ENCODE results near the gene MSANTD7.

DNA sequence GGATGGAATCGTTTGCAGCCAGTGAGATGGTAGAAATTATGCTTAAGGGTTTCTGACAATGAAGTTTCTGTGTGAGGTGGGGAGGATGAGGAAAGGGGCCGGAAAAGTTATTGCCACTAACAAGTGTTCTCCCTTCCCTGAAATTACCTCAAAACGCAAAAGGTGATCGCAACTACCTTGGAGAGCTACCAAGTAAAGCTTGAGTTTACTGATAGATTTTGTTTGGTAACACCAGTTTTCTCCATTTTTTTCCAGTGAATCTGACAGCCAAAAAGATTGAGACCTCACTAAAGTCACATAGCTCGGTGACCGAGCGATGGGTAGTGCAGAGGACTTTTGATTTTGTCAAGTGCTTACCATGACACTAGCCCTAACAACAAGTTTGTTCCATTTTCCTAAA lies 42.1 kb downstream of the MSANTD7 start:
- no peak for TF ChIP-seq EZH2 (IDR thresholded peaks at IDR 0.05; ENCODE audit: borderline replicate concordance, low read length)
- TF ChIP-seq, protein P1, sequence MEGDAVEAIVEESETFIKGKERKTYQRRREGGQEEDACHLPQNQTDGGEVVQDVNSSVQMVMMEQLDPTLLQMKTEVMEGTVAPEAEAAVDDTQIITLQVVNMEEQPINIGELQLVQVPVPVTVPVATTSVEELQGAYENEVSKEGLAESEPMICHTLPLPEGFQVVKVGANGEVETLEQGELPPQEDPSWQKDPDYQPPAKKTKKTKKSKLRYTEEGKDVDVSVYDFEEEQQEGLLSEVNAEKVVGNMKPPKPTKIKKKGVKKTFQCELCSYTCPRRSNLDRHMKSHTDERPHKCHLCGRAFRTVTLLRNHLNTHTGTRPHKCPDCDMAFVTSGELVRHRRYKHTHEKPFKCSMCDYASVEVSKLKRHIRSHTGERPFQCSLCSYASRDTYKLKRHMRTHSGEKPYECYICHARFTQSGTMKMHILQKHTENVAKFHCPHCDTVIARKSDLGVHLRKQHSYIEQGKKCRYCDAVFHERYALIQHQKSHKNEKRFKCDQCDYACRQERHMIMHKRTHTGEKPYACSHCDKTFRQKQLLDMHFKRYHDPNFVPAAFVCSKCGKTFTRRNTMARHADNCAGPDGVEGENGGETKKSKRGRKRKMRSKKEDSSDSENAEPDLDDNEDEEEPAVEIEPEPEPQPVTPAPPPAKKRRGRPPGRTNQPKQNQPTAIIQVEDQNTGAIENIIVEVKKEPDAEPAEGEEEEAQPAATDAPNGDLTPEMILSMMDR (IDR thresholded peaks at IDR 0.05; ENCODE audit: low read length) = no peak
